K562 (cell line): ENCODE results near the gene RBM15. TPM values are rescaled to one million over a fixed set of nuclear protein-coding genes. Genes with fewer than 3 reads are reported as not detected.

ENCODE experiments used
- CBX3 ChIP-seq, 2 experiments: IDR thresholded peaks; 1 replicate in 1 of 2; 2 replicates in 1 of 2; pipeline ENCODE4 v1.6.1; 2012; ENCODE audit warnings: inconsistent platforms in 2 of 2, low read length in 2 of 2, borderline replicate concordance in 1 of 2, control low read depth in 1 of 2
- EP400 ChIP-seq: fragments of 450-650 bp; IDR thresholded peaks from 2 replicates; pipeline ENCODE4 v1.6.1; 2017; ENCODE audit warnings: antibody characterized with exemption, mild to moderate bottlenecking, moderate library complexity
- ETV5 ChIP-seq: sonication (generic); formaldehyde crosslinking; IDR thresholded peaks from 2 replicates; pipeline ENCODE4 v1.4.0; 2020; ENCODE audit warnings: low read depth, mild to moderate bottlenecking, missing genetic modification reagents
- FUS ChIP-seq: fragments of 200-400 bp; formaldehyde crosslinking; optimal IDR thresholded peaks from 2 replicates; pipeline ENCODE3; 2017; ENCODE audit warnings: low read depth, low read length
- HDAC3 ChIP-seq: fragments of 450-650 bp; IDR thresholded peaks from 2 replicates; pipeline ENCODE4 v1.6.1; 2018; ENCODE audit warnings: borderline replicate concordance, mild to moderate bottlenecking, moderate library complexity; ENCODE audit not compliant: partially characterized antibody
- MTA2 ChIP-seq: fragments of 450-650 bp; IDR thresholded peaks from 2 replicates; pipeline ENCODE4 v1.6.1; 2016; ENCODE audit warnings: low read depth
- PHB ChIP-seq: fragments of 250-450 bp; sonication (Bioruptor Pico); IDR thresholded peaks from 2 replicates; pipeline ENCODE4 v1.5.0; 2021
- PYGO2 ChIP-seq: fragments of 450-650 bp; IDR thresholded peaks from 2 replicates; pipeline ENCODE4 v1.6.1; 2016; ENCODE audit warnings: mild to moderate bottlenecking, missing genetic modification characterization, moderate library complexity, missing compliant biosample characterization
- TAF1 ChIP-seq: IDR thresholded peaks from 2 replicates; pipeline ENCODE4 v1.6.1; 2011; ENCODE audit warnings: mild to moderate bottlenecking, low read length, moderate library complexity; ENCODE audit not compliant: insufficient read depth, control insufficient read depth, severe bottlenecking; ENCODE audit errors: extremely low read depth
- TRIM28 ChIP-seq: fragments of 450-650 bp; IDR thresholded peaks from 2 replicates; pipeline ENCODE4 v1.6.1; 2017
- WHSC1 ChIP-seq: IDR thresholded peaks from one replicate; pipeline ENCODE4 v1.6.1; 2012; ENCODE audit warnings: low read length, control low read depth, inconsistent platforms
- ZBTB1 ChIP-seq: sonication (generic); formaldehyde crosslinking; IDR thresholded peaks from 2 replicates; pipeline ENCODE4 v1.8.1; 2023; ENCODE audit warnings: missing genetic modification reagents, low read depth, mild to moderate bottlenecking, borderline replicate concordance
- ZC3H4 ChIP-seq: sonication (generic); formaldehyde crosslinking; IDR thresholded peaks from 2 replicates; pipeline ENCODE4 v1.9.0; 2021; ENCODE audit warnings: missing genetic modification reagents, borderline replicate concordance
- ZNF24 ChIP-seq: fragments of 450-650 bp; IDR thresholded peaks from 2 replicates; pipeline ENCODE4 v1.6.1; 2016
- ZNF696 ChIP-seq: fragments of 250-450 bp; sonication (Bioruptor Pico); conservative IDR thresholded peaks from 2 replicates; pipeline ENCODE4 v1.4.0; 2020; ENCODE audit warnings: mild to moderate bottlenecking, moderate library complexity
- polyA plus RNA-seq, 8 experiments: library from polyadenylated mRNA; depleted of rRNA in 4 of 8; stranded (reverse) in 5 of 8; unstranded in 3 of 8; fragments of >200 nt; fragmentation: Nextera tagmentation in 2 of 8; fragmentation: Illumina TruSeq in 1 of 8; extraction: Ambion mirVana in 2 of 8; extraction: Trizol in 1 of 8; gene quantifications; 2 replicates each; pipeline versions ENCODE4 v1.2.1 to v1.2.3, GENCODE V29; 2011 to 2014; ENCODE audit warnings: inconsistent platforms in 1 of 8, missing spikeins in 1 of 8
- total RNA-seq, 7 experiments: library from RNA; depleted of rRNA in 6 of 7; stranded (reverse); fragments of >200 nt in 6 of 7; fragmentation: Illumina TruSeq in 2 of 7; extraction: Trizol in 2 of 7; gene quantifications; 2 replicates each; pipeline versions ENCODE4 v1.2.1 to v1.2.3, GENCODE V29; 2011 to 2021; ENCODE audit warnings: low replicate concordance in 1 of 7
- TF ChIP-seq, protein P1 (sequence below): fragments of 250-450 bp; sonication (Bioruptor Pico); IDR thresholded peaks from 2 replicates; pipeline ENCODE4 v1.5.0; 2021
- TF ChIP-seq, protein P2 (sequence below): fragments of 450-650 bp; IDR thresholded peaks from 2 replicates; pipeline ENCODE4 v1.6.1; 2018; ENCODE audit warnings: mild to moderate bottlenecking, low read depth; ENCODE audit not compliant: partially characterized antibody
- TF ChIP-seq, protein P3 (sequence below): fragments of 450-650 bp; conservative IDR thresholded peaks from 2 replicates; pipeline ENCODE4 v1.6.1; 2016; ENCODE audit warnings: missing genetic modification characterization, low read depth, mild to moderate bottlenecking, control low read depth, missing compliant biosample characterization
- TF ChIP-seq, protein P4 (sequence below): sonication (generic); formaldehyde crosslinking; IDR thresholded peaks from 2 replicates; pipeline ENCODE4 v1.8.0; 2023; ENCODE audit warnings: missing genetic modification reagents, mild to moderate bottlenecking, borderline replicate concordance

Gene RBM15
- total and polyA plus RNA-seq, 9 of the 15 experiments (the other 6 are each of a cell fraction or from before 2014, with no cell fraction given): 2.4 to 63.4 (median 28.2) TPM

DNA sequence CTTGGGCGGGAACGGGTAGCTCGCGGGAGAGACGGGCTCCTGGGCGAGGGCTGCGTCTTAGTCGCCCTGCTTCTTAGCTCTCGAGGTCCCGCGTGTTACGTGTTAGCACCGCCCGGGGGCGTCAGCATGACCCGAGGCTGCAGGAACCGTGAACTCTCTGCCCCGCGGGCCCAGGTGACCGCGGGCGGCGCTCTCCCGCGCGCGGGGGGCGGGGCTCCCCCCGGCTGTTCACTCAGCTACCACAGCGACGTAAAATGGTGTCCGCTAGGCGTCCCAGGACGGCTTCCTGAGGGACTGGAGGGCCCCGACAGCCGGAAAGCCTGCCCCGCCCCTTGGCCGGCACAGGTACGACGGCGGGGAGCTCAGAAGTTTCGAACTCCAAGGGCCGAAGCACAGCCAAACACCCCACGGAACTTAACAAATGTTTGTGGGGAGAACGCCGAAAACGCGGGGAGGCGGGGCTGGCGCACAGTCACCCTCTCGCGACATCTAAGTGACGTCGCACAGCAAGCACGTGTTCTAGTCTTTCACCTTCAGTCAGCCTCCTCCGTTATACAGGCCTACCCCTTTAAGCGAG is 780 bp upstream of the RBM15 start (continued):
- TF ChIP-seq EP400 (peak; percentile 96), MTA2 (peak; percentile 48; the same call in 1 of the 2 replicates), FUS (peak; percentile 84), ETV5 (CRISPR knock-in tag) (peak; percentile 23; the same call in 1 of the 2 replicates), HDAC3 (no peak), TRIM28 (peak; percentile 49; the same call in 1 of the 2 replicates), ZNF24 (peak; percentile 77; the same call in 1 of the 2 replicates), PHB (CRISPR knock-in tag) (peak; percentile 35; the same call in 1 of the 2 replicates), TAF1 (peak; percentile 85), ZC3H4 (0 out of 2 replicates have a peak, but pooled peaks have one; percentile 14), WHSC1 (no peak), CBX3 (IDR thresholded peaks at IDR 0.05; ENCODE audit: borderline replicate concordance in 1 of 2, low read length in 2 of 2) (no peak; a peak in 1 of 3 replicates), ZNF696 (CRISPR knock-in tag) (no peak), ZBTB1 (no peak), PYGO2 (tag) (no peak)
- TF ChIP-seq, protein P1, sequence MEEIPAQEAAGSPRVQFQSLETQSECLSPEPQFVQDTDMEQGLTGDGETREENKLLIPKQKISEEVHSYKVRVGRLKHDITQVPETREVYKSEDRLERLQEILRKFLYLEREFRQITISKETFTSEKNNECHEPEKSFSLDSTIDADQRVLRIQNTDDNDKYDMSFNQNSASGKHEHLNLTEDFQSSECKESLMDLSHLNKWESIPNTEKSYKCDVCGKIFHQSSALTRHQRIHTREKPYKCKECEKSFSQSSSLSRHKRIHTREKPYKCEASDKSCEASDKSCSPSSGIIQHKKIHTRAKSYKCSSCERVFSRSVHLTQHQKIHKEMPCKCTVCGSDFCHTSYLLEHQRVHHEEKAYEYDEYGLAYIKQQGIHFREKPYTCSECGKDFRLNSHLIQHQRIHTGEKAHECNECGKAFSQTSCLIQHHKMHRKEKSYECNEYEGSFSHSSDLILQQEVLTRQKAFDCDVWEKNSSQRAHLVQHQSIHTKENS (CRISPR knock-in tag): no peak
- TF ChIP-seq, protein P2, sequence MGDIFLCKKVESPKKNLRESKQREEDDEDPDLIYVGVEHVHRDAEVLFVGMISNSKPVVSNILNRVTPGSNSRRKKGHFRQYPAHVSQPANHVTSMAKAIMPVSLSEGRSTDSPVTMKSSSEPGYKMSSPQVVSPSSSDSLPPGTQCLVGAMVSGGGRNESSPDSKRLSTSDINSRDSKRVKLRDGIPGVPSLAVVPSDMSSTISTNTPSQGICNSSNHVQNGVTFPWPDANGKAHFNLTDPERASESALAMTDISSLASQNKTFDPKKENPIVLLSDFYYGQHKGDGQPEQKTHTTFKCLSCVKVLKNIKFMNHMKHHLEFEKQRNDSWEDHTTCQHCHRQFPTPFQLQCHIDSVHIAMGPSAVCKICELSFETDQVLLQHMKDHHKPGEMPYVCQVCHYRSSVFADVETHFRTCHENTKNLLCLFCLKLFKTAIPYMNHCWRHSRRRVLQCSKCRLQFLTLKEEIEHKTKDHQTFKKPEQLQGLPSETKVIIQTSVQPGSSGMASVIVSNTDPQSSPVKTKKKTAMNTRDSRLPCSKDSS: no peak
- TF ChIP-seq, protein P3, sequence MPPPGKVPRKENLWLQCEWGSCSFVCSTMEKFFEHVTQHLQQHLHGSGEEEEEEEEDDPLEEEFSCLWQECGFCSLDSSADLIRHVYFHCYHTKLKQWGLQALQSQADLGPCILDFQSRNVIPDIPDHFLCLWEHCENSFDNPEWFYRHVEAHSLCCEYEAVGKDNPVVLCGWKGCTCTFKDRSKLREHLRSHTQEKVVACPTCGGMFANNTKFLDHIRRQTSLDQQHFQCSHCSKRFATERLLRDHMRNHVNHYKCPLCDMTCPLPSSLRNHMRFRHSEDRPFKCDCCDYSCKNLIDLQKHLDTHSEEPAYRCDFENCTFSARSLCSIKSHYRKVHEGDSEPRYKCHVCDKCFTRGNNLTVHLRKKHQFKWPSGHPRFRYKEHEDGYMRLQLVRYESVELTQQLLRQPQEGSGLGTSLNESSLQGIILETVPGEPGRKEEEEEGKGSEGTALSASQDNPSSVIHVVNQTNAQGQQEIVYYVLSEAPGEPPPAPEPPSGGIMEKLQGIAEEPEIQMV: no peak
- TF ChIP-seq, protein P4, sequence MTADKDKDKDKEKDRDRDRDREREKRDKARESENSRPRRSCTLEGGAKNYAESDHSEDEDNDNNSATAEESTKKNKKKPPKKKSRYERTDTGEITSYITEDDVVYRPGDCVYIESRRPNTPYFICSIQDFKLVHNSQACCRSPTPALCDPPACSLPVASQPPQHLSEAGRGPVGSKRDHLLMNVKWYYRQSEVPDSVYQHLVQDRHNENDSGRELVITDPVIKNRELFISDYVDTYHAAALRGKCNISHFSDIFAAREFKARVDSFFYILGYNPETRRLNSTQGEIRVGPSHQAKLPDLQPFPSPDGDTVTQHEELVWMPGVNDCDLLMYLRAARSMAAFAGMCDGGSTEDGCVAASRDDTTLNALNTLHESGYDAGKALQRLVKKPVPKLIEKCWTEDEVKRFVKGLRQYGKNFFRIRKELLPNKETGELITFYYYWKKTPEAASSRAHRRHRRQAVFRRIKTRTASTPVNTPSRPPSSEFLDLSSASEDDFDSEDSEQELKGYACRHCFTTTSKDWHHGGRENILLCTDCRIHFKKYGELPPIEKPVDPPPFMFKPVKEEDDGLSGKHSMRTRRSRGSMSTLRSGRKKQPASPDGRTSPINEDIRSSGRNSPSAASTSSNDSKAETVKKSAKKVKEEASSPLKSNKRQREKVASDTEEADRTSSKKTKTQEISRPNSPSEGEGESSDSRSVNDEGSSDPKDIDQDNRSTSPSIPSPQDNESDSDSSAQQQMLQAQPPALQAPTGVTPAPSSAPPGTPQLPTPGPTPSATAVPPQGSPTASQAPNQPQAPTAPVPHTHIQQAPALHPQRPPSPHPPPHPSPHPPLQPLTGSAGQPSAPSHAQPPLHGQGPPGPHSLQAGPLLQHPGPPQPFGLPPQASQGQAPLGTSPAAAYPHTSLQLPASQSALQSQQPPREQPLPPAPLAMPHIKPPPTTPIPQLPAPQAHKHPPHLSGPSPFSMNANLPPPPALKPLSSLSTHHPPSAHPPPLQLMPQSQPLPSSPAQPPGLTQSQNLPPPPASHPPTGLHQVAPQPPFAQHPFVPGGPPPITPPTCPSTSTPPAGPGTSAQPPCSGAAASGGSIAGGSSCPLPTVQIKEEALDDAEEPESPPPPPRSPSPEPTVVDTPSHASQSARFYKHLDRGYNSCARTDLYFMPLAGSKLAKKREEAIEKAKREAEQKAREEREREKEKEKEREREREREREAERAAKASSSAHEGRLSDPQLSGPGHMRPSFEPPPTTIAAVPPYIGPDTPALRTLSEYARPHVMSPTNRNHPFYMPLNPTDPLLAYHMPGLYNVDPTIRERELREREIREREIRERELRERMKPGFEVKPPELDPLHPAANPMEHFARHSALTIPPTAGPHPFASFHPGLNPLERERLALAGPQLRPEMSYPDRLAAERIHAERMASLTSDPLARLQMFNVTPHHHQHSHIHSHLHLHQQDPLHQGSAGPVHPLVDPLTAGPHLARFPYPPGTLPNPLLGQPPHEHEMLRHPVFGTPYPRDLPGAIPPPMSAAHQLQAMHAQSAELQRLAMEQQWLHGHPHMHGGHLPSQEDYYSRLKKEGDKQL (CRISPR knock-in tag): no peak
